T1000 (cell line): ENCODE results near the gene STPG2.
"Not testable (repeated sequence)": the region's sequence is repeated elsewhere in the genome, so short reads cannot be mapped to it uniquely, and the experiment has no call there.

ENCODE experiments used
- DNase-seq: peaks from one replicate; lab custom pipeline; 2025; ENCODE audit warnings: mixed read lengths; lab: John Stamatoyannopoulos, UW

Gene STPG2

GRCh38 chr4:97942951-97943350, 200.3 kb downstream of the STPG2 start:
- DNase-seq, result no peak

- no peak for DNase-seq
These were observed 201.1 kb downstream of the STPG2 start for GRCh38 chr4:97942137-97942536.

GRCh38 chr4:97938141-97938540, 205.1 kb downstream of the STPG2 start:
- peak; percentile 23 for DNase-seq

- DNase-seq, result no peak
These were observed 218.8 kb downstream of the STPG2 start for GRCh38 chr4:97924341-97924958.

- DNase-seq, result no peak
These were observed 220.2 kb downstream of the STPG2 start for GRCh38 chr4:97923096-97923495.

GRCh38 chr4:97917115-97917514, 226.2 kb downstream of the STPG2 start:
- no peak for DNase-seq

- no peak for DNase-seq
These were observed 231.1 kb downstream of the STPG2 start for GRCh38 chr4:97912156-97912555.

GRCh38 chr4:97911236-97911906, 231.9 kb downstream of the STPG2 start:
- no peak for DNase-seq

GRCh38 chr4:97910005-97910404, 233.3 kb downstream of the STPG2 start:
- DNase-seq, result no peak

- DNase-seq, result not testable (repeated sequence)
These were observed 239.7 kb downstream of the STPG2 start for GRCh38 chr4:97903436-97904189.

GRCh38 chr4:97900229-97900628, 243.0 kb downstream of the STPG2 start:
- DNase-seq, result no peak

GRCh38 chr4:97892592-97893266, 250.5 kb downstream of the STPG2 start:
- DNase-seq, result no peak

- DNase-seq, result no peak
These were observed 263.3 kb downstream of the STPG2 start for GRCh38 chr4:97879942-97880341.

GRCh38 chr4:97868097-97868496, 275.2 kb downstream of the STPG2 start:
- DNase-seq, result no peak

- no peak for DNase-seq
These were observed 275.7 kb downstream of the STPG2 start for GRCh38 chr4:97867557-97868091.

- DNase-seq, result no peak
These were observed 276.3 kb downstream of the STPG2 start for GRCh38 chr4:97866821-97867556.

- DNase-seq, result no peak
These were observed 292.2 kb downstream of the STPG2 start for GRCh38 chr4:97851115-97851514.

- DNase-seq, result no peak
These were observed 297.5 kb downstream of the STPG2 start for GRCh38 chr4:97845758-97846157.

- no peak for DNase-seq
These were observed 301.8 kb downstream of the STPG2 start for GRCh38 chr4:97841512-97841911.

GRCh38 chr4:97836662-97837061, 306.6 kb downstream of the STPG2 start:
- no peak for DNase-seq

GRCh38 chr4:97828646-97829045, 314.6 kb downstream of the STPG2 start:
- no peak for DNase-seq

- DNase-seq, result no peak
These were observed 324.0 kb downstream of the STPG2 start for GRCh38 chr4:97819294-97819693.
